HEK293 (cell line): ENCODE results near the gene PITHD1.

ENCODE experiments used
- KLF10 ChIP-seq: fragments of 450-650 bp; IDR thresholded peaks from 2 replicates; pipeline ENCODE4 v1.5.1; 2018; ENCODE audit warnings: missing biosample characterization, mild to moderate bottlenecking, missing genetic modification characterization
- ZNF549 ChIP-seq: fragments of 450-650 bp; IDR thresholded peaks from 2 replicates; pipeline ENCODE4 v1.5.1; 2018; ENCODE audit warnings: missing biosample characterization, missing genetic modification characterization, mild to moderate bottlenecking, inconsistent platforms, moderate library complexity
- ZNF558 ChIP-seq: fragments of 450-650 bp; formaldehyde crosslinking; IDR thresholded peaks from 2 replicates; pipeline ENCODE4 v1.5.1; 2016; ENCODE audit warnings: missing biosample characterization, missing genetic modification characterization
- TF ChIP-seq, protein P1 (sequence below): fragments of 450-650 bp; formaldehyde crosslinking; IDR thresholded peaks from 2 replicates; pipeline ENCODE4 v1.5.1; 2016; ENCODE audit warnings: missing biosample characterization, missing genetic modification characterization

GRCh38 chr1:23825076-23825761 lies 47.0 kb downstream of the PITHD1 start, which contains the start of gene HMGCL:
- TF ChIP-seq, protein P1, sequence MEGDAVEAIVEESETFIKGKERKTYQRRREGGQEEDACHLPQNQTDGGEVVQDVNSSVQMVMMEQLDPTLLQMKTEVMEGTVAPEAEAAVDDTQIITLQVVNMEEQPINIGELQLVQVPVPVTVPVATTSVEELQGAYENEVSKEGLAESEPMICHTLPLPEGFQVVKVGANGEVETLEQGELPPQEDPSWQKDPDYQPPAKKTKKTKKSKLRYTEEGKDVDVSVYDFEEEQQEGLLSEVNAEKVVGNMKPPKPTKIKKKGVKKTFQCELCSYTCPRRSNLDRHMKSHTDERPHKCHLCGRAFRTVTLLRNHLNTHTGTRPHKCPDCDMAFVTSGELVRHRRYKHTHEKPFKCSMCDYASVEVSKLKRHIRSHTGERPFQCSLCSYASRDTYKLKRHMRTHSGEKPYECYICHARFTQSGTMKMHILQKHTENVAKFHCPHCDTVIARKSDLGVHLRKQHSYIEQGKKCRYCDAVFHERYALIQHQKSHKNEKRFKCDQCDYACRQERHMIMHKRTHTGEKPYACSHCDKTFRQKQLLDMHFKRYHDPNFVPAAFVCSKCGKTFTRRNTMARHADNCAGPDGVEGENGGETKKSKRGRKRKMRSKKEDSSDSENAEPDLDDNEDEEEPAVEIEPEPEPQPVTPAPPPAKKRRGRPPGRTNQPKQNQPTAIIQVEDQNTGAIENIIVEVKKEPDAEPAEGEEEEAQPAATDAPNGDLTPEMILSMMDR, result no peak
- TF ChIP-seq ZNF558 (tag by site-specific recombination) (no peak), ZNF549 (tag by site-specific recombination) (no peak), KLF10 (tag by site-specific recombination) (peak; percentile 96)
